Neuronal stem cell (in vitro differentiated cells): ENCODE data around the gene GSTT4.
"Not testable (repeated sequence)": the region's sequence is repeated elsewhere in the genome, so short reads cannot be mapped to it uniquely, and the experiment has no call there.

Source experiments
- DNase-seq: peaks from one replicate; pipeline ENCODE4 v3.0.0-alpha.2; 2013; ENCODE audit warnings: low spot score
- H2AFZ ChIP-seq: one replicate; pipeline ENCODE4 v1.6.1; 2013; ENCODE audit warnings: mild to moderate bottlenecking, low read length, inconsistent platforms
- H2AK5ac ChIP-seq: 2 replicates; pipeline ENCODE4 v1.6.1; 2013; ENCODE audit warnings: low read depth, mild to moderate bottlenecking, inconsistent platforms, low read length, moderate library complexity, mixed read lengths
- H2BK120ac ChIP-seq: 2 replicates; pipeline ENCODE4 v1.6.1; 2013; ENCODE audit warnings: low read depth, mild to moderate bottlenecking, inconsistent platforms, low read length, moderate library complexity, mixed read lengths
- H2BK12ac ChIP-seq: one replicate; pipeline ENCODE4 v1.6.1; 2013; ENCODE audit warnings: low read length, inconsistent platforms
- H2BK15ac ChIP-seq: 2 replicates; pipeline ENCODE4 v1.6.1; 2013; ENCODE audit warnings: mild to moderate bottlenecking, low read length, inconsistent platforms, mixed read lengths
- H2BK5ac ChIP-seq: one replicate; pipeline ENCODE4 v1.6.1; 2013; ENCODE audit warnings: inconsistent platforms, mild to moderate bottlenecking, low read length, moderate library complexity
- H3K14ac ChIP-seq: one replicate; pipeline ENCODE4 v1.6.1; 2013; ENCODE audit warnings: low read length, inconsistent platforms
- H3K18ac ChIP-seq: 2 replicates; pipeline ENCODE4 v1.6.1; 2013; ENCODE audit warnings: low read length, inconsistent platforms
- H3K23ac ChIP-seq: 2 replicates; pipeline ENCODE4 v1.6.1; 2013; ENCODE audit warnings: low read depth, mild to moderate bottlenecking, mixed read lengths, low read length, inconsistent platforms; ENCODE audit not compliant: poor library complexity
- H3K27ac ChIP-seq: replicated peaks from 3 replicates; pipeline ENCODE4 v1.5.1; 2013; ENCODE audit warnings: low read length, inconsistent platforms
- H3K27me3 ChIP-seq, 3 experiments: 2 replicates each; pipeline ENCODE4 v1.6.1; 2013; ENCODE audit warnings: low read length in 3 of 3, mild to moderate bottlenecking in 2 of 3, inconsistent platforms in 1 of 3, low read depth in 1 of 3, mixed read lengths in 1 of 3, moderate library complexity in 1 of 3; ENCODE audit not compliant: control insufficient read depth in 3 of 3, insufficient read depth in 3 of 3
- H3K36me3 ChIP-seq, 2 donors: replicated peaks in 1 of 2; 2 replicates each; pipeline ENCODE4 v1.6.1; 2013; ENCODE audit warnings: low read length in 2 of 2; ENCODE audit not compliant: control insufficient read depth in 2 of 2, insufficient read depth in 2 of 2
- H3K4ac ChIP-seq: 2 replicates; pipeline ENCODE4 v1.6.1; 2013; ENCODE audit warnings: inconsistent platforms, mild to moderate bottlenecking, low read length, moderate library complexity
- H3K4me1 ChIP-seq, 2 donors: 1 replicate in 1 of 2; 2 replicates in 1 of 2; pipeline ENCODE4 v1.6.1; 2013; ENCODE audit warnings: low read length in 2 of 2, low read depth in 1 of 2; ENCODE audit not compliant: control insufficient read depth in 2 of 2, insufficient read depth in 1 of 2
- H3K4me2 ChIP-seq: one replicate; pipeline ENCODE4 v1.6.1; 2013; ENCODE audit warnings: mild to moderate bottlenecking, low read length, inconsistent platforms; ENCODE audit not compliant: insufficient read depth, poor library complexity, severe bottlenecking
- H3K4me3 ChIP-seq, 2 donors: 2 replicates each; pipeline ENCODE4 v1.5.1; 2013; ENCODE audit warnings: low read length in 2 of 2, mild to moderate bottlenecking in 2 of 2, inconsistent platforms in 1 of 2, moderate library complexity in 1 of 2
- H3K79me1 ChIP-seq: one replicate; pipeline ENCODE4 v1.6.1; 2013; ENCODE audit warnings: low read depth, mild to moderate bottlenecking, inconsistent platforms, low read length, moderate library complexity
- H3K9ac ChIP-seq: one replicate; pipeline ENCODE4 v1.6.1; 2013; ENCODE audit warnings: mild to moderate bottlenecking, low read depth, low read length, inconsistent platforms; ENCODE audit not compliant: poor library complexity
- H3K9me3 ChIP-seq, 2 donors: replicated peaks in 1 of 2; 2 replicates each; pipeline versions ENCODE3 to v1.6.1; 2013; ENCODE audit warnings: low read length in 2 of 2, mild to moderate bottlenecking in 2 of 2, inconsistent platforms in 1 of 2, low read depth in 1 of 2, mixed read lengths in 1 of 2, moderate library complexity in 1 of 2; ENCODE audit not compliant: control insufficient read depth in 2 of 2, insufficient read depth in 1 of 2
- H4K8ac ChIP-seq: one replicate; pipeline ENCODE4 v1.6.1; 2013; ENCODE audit warnings: low read depth, mild to moderate bottlenecking, inconsistent platforms, low read length, moderate library complexity
- H4K91ac ChIP-seq: one replicate; pipeline ENCODE4 v1.6.1; 2013; ENCODE audit warnings: low read length, low read depth, mild to moderate bottlenecking, inconsistent platforms; ENCODE audit not compliant: poor library complexity
- WGBS, 2 donors: extraction: QIAGEN DNeasy Blood & Tissue Kit; methylation state at CpG; one replicate each; pipeline ENCODE4 v1.1.7; 2013; ENCODE audit warnings: missing lambda C conversion rate in 2 of 2, mixed read lengths in 1 of 2; ENCODE audit not compliant: insufficient read length in 2 of 2, insufficient replicate concordance in 1 of 2; ENCODE audit errors: extremely low coverage in 2 of 2; 5-methylcytosine and 5-hydroxymethylcytosine counted together

The GSTT4 gene

GRCh38 chr22:23979557-23980240 is 25.6 kb downstream of the GSTT4 start, which contains the start of gene GSTT2:
TSS of gene GSTT2 (plus strand) at chr22:23980134.
- H2AFZ ChIP-seq, H3K4ac ChIP-seq, H3K27ac ChIP-seq, H3K9ac ChIP-seq, H3K23ac ChIP-seq, H3K4me3 ChIP-seq, H2BK5ac ChIP-seq, H4K8ac ChIP-seq, H2BK15ac ChIP-seq, H2BK120ac ChIP-seq, H3K79me1 ChIP-seq, H4K91ac ChIP-seq, H2AK5ac ChIP-seq, H3K27me3 ChIP-seq, H3K18ac ChIP-seq, H3K14ac ChIP-seq, H3K36me3 ChIP-seq, H3K9me3 ChIP-seq, H3K4me1 ChIP-seq, H3K4me2 ChIP-seq, DNase-seq, H2BK12ac ChIP-seq: not testable (repeated sequence)
- no CpG with 5 or more reads among the region's 41 CpGs for WGBS, 2 donors

- not testable (repeated sequence) for H3K4me2 ChIP-seq, H3K14ac ChIP-seq, H3K36me3 ChIP-seq, H2AFZ ChIP-seq, H3K27me3 ChIP-seq, H2BK120ac ChIP-seq, H3K4ac ChIP-seq, H3K9ac ChIP-seq, H3K9me3 ChIP-seq, H3K4me1 ChIP-seq, H2BK15ac ChIP-seq, H3K18ac ChIP-seq, H4K91ac ChIP-seq, H2BK5ac ChIP-seq, DNase-seq, H3K23ac ChIP-seq, H2BK12ac ChIP-seq, H4K8ac ChIP-seq, H3K4me3 ChIP-seq, H3K27ac ChIP-seq, H2AK5ac ChIP-seq, H3K79me1 ChIP-seq
- WGBS, 2 donors, result no CpG with 5 or more reads among the region's 12 CpGs
These were observed 27.9 kb downstream of the GSTT4 start for GRCh38 chr22:23977304-23977703.

GRCh38 chr22:23974836-23975352 is 30.4 kb downstream of the GSTT4 start:
- not testable (repeated sequence) for H3K4ac ChIP-seq

GRCh38 chr22:23974345-23974744 is 30.9 kb downstream of the GSTT4 start, which contains the start of gene DDT:
TSS of gene DDT (minus strand) at chr22:23974441. CDS start at chr22:23974414, 27 bp downstream.
- not testable (repeated sequence) for H3K4ac ChIP-seq, H2BK120ac ChIP-seq, H3K14ac ChIP-seq, H3K79me1 ChIP-seq, H3K27me3 ChIP-seq, H4K91ac ChIP-seq, H2BK5ac ChIP-seq, H2AK5ac ChIP-seq, H3K4me3 ChIP-seq, H2AFZ ChIP-seq, H2BK12ac ChIP-seq, H3K9me3 ChIP-seq, H3K4me1 ChIP-seq, H3K9ac ChIP-seq, H3K4me2 ChIP-seq, H3K23ac ChIP-seq, H2BK15ac ChIP-seq, H3K27ac ChIP-seq, H4K8ac ChIP-seq, H3K18ac ChIP-seq, DNase-seq
- H3K36me3 ChIP-seq, result peaks cover 21 to 27% of the 10 kb centered on the region in 2 donors
- WGBS, 2 donors, result no CpG with 5 or more reads among the region's 29 CpGs

More at GRCh38 chr22:23974836-23975352, 30.4 kb downstream of the GSTT4 start:
- not testable (repeated sequence) for H2BK120ac ChIP-seq, H3K9ac ChIP-seq, H3K27ac ChIP-seq, H3K14ac ChIP-seq, H3K4me2 ChIP-seq, DNase-seq, H2BK5ac ChIP-seq, H3K79me1 ChIP-seq, H3K9me3 ChIP-seq, H3K23ac ChIP-seq, H3K4me3 ChIP-seq, H2BK15ac ChIP-seq, H3K18ac ChIP-seq, H2AK5ac ChIP-seq, H2BK12ac ChIP-seq, H4K91ac ChIP-seq, H3K27me3 ChIP-seq, H2AFZ ChIP-seq, H3K4me1 ChIP-seq, H4K8ac ChIP-seq
- peaks cover 17 to 21% of the 10 kb centered on the region in 2 donors for H3K36me3 ChIP-seq
- no CpG with 5 or more reads among the region's 27 CpGs for WGBS, 2 donors
